Neural cell (in vitro differentiated cells): ENCODE data around the gene SMIM22.

Experiments
- EP300 ChIP-seq: fragments of 450-650 bp; conservative IDR thresholded peaks from 2 replicates; pipeline ENCODE4 v1.6.1; 2014; ENCODE audit warnings: antibody characterized with exemption, mild to moderate bottlenecking, moderate library complexity; ENCODE audit not compliant: poor library complexity, severe bottlenecking
- EZH2 ChIP-seq: fragments of 200-600, 300-800 bp; shearing (Covaris generic), sonication (generic); IDR thresholded peaks from 2 replicates; pipeline ENCODE4 v1.6.1; 2014; ENCODE audit warnings: antibody characterized with exemption, low read length, borderline replicate concordance, mild to moderate bottlenecking; ENCODE audit not compliant: insufficient read depth, poor library complexity, severe bottlenecking
- REST ChIP-seq: IDR thresholded peaks from 2 replicates; pipeline ENCODE4 v1.6.1; 2012; ENCODE audit warnings: borderline replicate concordance
- TAF1 ChIP-seq: IDR thresholded peaks from 2 replicates; pipeline ENCODE4 v1.6.1; 2012; ENCODE audit warnings: low read depth
- TF ChIP-seq, protein P1 (sequence below): fragments of 450-650 bp; IDR thresholded peaks from 2 replicates; pipeline ENCODE4 v1.5.1; 2014; ENCODE audit warnings: antibody characterized with exemption, mild to moderate bottlenecking, moderate library complexity; ENCODE audit not compliant: poor library complexity, severe bottlenecking

DNA sequence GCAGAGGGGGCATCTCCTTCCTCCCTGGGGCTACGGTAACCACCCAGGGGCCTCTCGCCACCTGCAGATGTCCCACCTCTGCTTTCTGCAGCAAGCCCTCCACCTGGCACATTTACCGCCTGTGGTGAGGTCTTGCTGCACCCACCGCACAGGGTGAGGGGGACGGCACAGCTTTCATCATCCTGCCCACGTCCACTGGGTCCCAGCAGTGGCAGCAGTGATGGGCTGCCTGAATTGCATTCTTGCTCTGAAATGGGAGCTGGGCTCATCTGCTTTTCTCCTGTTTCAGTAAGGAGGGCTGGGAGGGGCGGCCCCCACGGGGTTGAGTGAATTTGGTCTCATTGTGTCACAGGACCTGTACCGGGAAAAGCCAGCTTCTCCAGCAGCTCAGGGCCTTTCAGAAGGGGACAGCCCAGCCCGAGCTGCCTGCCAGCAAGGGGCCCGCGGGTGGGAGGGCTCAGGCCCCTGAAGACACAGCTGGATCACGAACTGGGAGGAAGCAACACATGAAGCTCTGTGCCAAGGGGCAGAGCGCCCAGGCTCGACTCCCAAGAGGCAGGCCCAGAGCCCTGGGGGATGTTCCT, 48.1 kb upstream of the SMIM22 start:
- TF ChIP-seq, protein P1, sequence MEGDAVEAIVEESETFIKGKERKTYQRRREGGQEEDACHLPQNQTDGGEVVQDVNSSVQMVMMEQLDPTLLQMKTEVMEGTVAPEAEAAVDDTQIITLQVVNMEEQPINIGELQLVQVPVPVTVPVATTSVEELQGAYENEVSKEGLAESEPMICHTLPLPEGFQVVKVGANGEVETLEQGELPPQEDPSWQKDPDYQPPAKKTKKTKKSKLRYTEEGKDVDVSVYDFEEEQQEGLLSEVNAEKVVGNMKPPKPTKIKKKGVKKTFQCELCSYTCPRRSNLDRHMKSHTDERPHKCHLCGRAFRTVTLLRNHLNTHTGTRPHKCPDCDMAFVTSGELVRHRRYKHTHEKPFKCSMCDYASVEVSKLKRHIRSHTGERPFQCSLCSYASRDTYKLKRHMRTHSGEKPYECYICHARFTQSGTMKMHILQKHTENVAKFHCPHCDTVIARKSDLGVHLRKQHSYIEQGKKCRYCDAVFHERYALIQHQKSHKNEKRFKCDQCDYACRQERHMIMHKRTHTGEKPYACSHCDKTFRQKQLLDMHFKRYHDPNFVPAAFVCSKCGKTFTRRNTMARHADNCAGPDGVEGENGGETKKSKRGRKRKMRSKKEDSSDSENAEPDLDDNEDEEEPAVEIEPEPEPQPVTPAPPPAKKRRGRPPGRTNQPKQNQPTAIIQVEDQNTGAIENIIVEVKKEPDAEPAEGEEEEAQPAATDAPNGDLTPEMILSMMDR, result no peak
- TF ChIP-seq TAF1 (no peak), EP300 (no peak), REST (no peak), EZH2 (no peak)
